B cell (primary cell): ENCODE results near the gene FAM107B. TPM values are rescaled to one million over a fixed set of nuclear protein-coding genes. Genes with fewer than 3 reads are reported as not detected.

Experiments
- ATAC-seq: fragments of 200-7000 bp; cut with Tn5 transposase; one replicate; pipeline ENCODE4 v1.10.0; 2021; ENCODE audit warnings: low read depth, mild to moderate bottlenecking, moderate number of reproducible peaks, moderate library complexity
- CTCF ChIA-PET: fragments of 350-600 bp; sonication (Branson Sonifier 250); formaldehyde crosslinking; loops from one replicate; lab custom pipeline; 2021; ENCODE audit warnings: antibody characterized with exemption, inconsistent platforms; lab: Charles Lee
- POLR2A ChIA-PET: fragments of 350-600 bp; sonication (Branson Sonifier 250); formaldehyde crosslinking; loops from one replicate; lab custom pipeline; 2021; ENCODE audit warnings: antibody characterized with exemption; lab: Charles Lee
- DNase-seq: peaks from one replicate; pipeline ENCODE4 v3.0.0; 2013
- H2AFZ ChIP-seq: 2 replicates; pipeline ENCODE4 v1.6.1; 2012; ENCODE audit warnings: mild to moderate bottlenecking, low read depth, low read length; ENCODE audit not compliant: insufficient read depth, poor library complexity, severe bottlenecking
- H3K27ac ChIP-seq, 2 donors: 1 replicate in 1 of 2; 2 replicates in 1 of 2; pipeline ENCODE4 v1.5.1; 2012 to 2013; ENCODE audit warnings: low read length in 2 of 2, mild to moderate bottlenecking in 2 of 2, moderate library complexity in 1 of 2
- H3K27me3 ChIP-seq, 4 experiments: fragments of 200-600 bp in 1 of 4; sonication (generic) in 1 of 4; replicated peaks in 1 of 4; 1 replicate in 2 of 4; 2 replicates in 2 of 4; pipeline versions ENCODE4 v1.6.1 to v1.7.0; 2013 to 2016; ENCODE audit warnings: low read length in 3 of 4, mild to moderate bottlenecking in 2 of 4, mixed read lengths in 1 of 4, moderate library complexity in 1 of 4; ENCODE audit not compliant: insufficient read depth in 4 of 4, control insufficient read depth in 3 of 4; ENCODE audit errors: control extremely low read depth in 1 of 4
- H3K36me3 ChIP-seq, 2 experiments: replicated peaks in 1 of 2; 1 replicate in 1 of 2; 2 replicates in 1 of 2; pipeline versions ENCODE4 v1.6.1 to v1.7.1; 2013; ENCODE audit warnings: low read length in 1 of 2; ENCODE audit not compliant: insufficient read depth in 2 of 2, control insufficient read depth in 1 of 2; ENCODE audit errors: control extremely low read depth in 1 of 2, extremely low read depth in 1 of 2
- H3K4me1 ChIP-seq, 2 donors: fragments of 200-600 bp in 1 of 2; sonication (generic) in 1 of 2; 1 replicate in 1 of 2; 2 replicates in 1 of 2; pipeline versions ENCODE4 v1.5.1 to v1.6.1; 2013 to 2017; ENCODE audit warnings: low read length in 2 of 2; ENCODE audit not compliant: control insufficient read depth in 2 of 2, insufficient read depth in 2 of 2
- H3K4me2 ChIP-seq: replicated peaks from 2 replicates; pipeline ENCODE3; 2012; ENCODE audit warnings: mild to moderate bottlenecking, low read depth, low read length; ENCODE audit not compliant: poor library complexity, severe bottlenecking
- H3K4me3 ChIP-seq, 5 experiments: fragments of 200-600 bp in 1 of 5; sonication (generic) in 1 of 5; 1 replicate in 3 of 5; 2 replicates in 2 of 5; pipeline versions ENCODE4 v1.5.1 to v1.7.0; 2011 to 2016; ENCODE audit warnings: low read length in 4 of 5, mild to moderate bottlenecking in 4 of 5, low read depth in 2 of 5, control low read depth in 1 of 5, moderate library complexity in 1 of 5; ENCODE audit not compliant: insufficient read depth in 1 of 5; ENCODE audit errors: control extremely low read depth in 1 of 5, extremely low read depth in 1 of 5
- H3K79me2 ChIP-seq: fragments of 200-600 bp; sonication (generic); one replicate; pipeline ENCODE4 v1.6.0; 2016; ENCODE audit warnings: low read length; ENCODE audit not compliant: control insufficient read depth, insufficient read depth
- H3K9ac ChIP-seq: fragments of 200-600 bp; sonication (generic); 2 replicates; pipeline ENCODE4 v1.6.1; 2017; ENCODE audit warnings: mild to moderate bottlenecking, low read length, moderate library complexity
- H3K9me3 ChIP-seq, 3 donors: one replicate each; pipeline versions ENCODE4 v1.6.1 to v1.7.1; 2013; ENCODE audit warnings: low read length in 2 of 3; ENCODE audit not compliant: control insufficient read depth in 2 of 3, insufficient read depth in 1 of 3; ENCODE audit errors: control extremely low read depth in 1 of 3
- H4K20me1 ChIP-seq: 2 replicates; pipeline ENCODE4 v1.6.0; 2012; ENCODE audit warnings: mild to moderate bottlenecking, low read length; ENCODE audit not compliant: insufficient read depth, control insufficient read depth, poor library complexity, severe bottlenecking
- H3K27ac Mint-ChIP-seq: one replicate; pipeline ENCODE4 v1.8.0; 2021; ENCODE audit warnings: mixed read lengths
- H3K27me3 Mint-ChIP-seq: one replicate; pipeline ENCODE4 v1.8.0; 2021; ENCODE audit warnings: mixed read lengths
- H3K4me1 Mint-ChIP-seq: one replicate; pipeline ENCODE4 v1.8.0; 2021; ENCODE audit warnings: mixed read lengths
- H3K4me3 Mint-ChIP-seq: one replicate; pipeline ENCODE4 v1.8.0; 2021; ENCODE audit warnings: mixed read lengths
- H3K9me3 Mint-ChIP-seq: one replicate; pipeline ENCODE4 v1.8.0; 2022; ENCODE audit warnings: mixed read lengths; ENCODE audit not compliant: insufficient read depth
- EZH2 ChIP-seq: IDR thresholded peaks from 2 replicates; pipeline ENCODE4 v1.6.1; 2012; ENCODE audit warnings: borderline replicate concordance, low read depth, mild to moderate bottlenecking, moderate library complexity, low read length; ENCODE audit not compliant: insufficient read depth, poor library complexity, severe bottlenecking
- WGBS: methylation state at CpG from one replicate; pipeline ENCODE4 v1.1.5; 2013; ENCODE audit warnings: missing lambda C conversion rate; ENCODE audit not compliant: insufficient coverage; 5-methylcytosine and 5-hydroxymethylcytosine counted together
- intact Hi-C: fragments of 100-400 bp; cut with micrococcal nuclease; formaldehyde crosslinking; loops from one replicate; pipeline ENCODE4 v1.10.0; 2022
- polyA plus RNA-seq: library from polyadenylated mRNA; depleted of rRNA; stranded (reverse); fragments of >200 nt; gene quantifications from 2 replicates; pipeline ENCODE4 v1.2.3, GENCODE V29; 2012
- total RNA-seq, 2 donors: library from RNA; stranded (reverse); fragments of 120-200 nt in 1 of 2; gene quantifications; 1 replicate in 1 of 2; 2 replicates in 1 of 2; pipeline versions ENCODE4 v1.2.3 to v1.2.4, GENCODE V29; 2013 to 2022
- TF ChIP-seq, protein P1 (sequence below): fragments of 200-600 bp; IDR thresholded peaks from one replicate; pipeline ENCODE4 v1.8.0; 2022; ENCODE audit warnings: antibody characterized with exemption, mild to moderate bottlenecking

FAM107B gene
- total and polyA plus RNA-seq, 2 donors (not counting 1 experiment from before 2014, with no cell fraction given) = 31.9 to 318 TPM

DNA sequence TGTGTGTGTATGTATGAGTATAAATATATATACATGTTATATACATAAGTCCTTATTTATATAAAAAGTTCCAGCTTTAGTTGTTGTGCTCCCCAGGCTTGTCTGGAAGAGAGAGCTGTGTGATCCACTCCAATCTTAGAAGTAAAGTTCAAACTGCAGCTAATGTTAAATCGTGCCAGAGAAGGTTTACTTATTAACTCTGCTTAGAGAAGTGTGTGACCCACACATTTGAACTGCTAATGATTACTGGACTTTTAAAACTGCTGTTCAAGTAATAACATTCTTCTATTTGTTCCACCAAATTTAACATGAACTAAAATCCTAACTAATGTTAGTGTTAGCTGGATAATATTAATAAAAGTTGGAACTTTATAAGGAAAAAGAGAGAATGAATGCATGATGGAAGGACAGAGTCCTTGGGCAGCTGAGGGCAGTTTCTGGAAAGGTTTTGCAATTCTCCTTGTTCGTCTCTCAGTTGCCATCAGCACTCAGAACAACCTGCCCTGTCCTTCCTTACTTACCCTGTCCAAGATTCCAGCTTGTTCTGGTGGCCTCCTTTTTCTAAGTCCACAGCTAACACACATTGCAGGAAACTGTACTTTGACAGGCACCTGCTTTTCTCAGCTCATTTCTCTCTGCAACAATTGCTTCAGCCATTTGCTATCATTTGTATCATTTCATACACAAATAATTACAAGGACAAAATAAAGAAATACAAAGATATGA, 162.6 kb downstream of the FAM107B start:
- H3K9ac ChIP-seq = no peak overlapping the region
- no peaks in the 10 kb centered on the region for H3K36me3 ChIP-seq
- TF ChIP-seq EZH2 = no peak
- TF ChIP-seq, protein P1, sequence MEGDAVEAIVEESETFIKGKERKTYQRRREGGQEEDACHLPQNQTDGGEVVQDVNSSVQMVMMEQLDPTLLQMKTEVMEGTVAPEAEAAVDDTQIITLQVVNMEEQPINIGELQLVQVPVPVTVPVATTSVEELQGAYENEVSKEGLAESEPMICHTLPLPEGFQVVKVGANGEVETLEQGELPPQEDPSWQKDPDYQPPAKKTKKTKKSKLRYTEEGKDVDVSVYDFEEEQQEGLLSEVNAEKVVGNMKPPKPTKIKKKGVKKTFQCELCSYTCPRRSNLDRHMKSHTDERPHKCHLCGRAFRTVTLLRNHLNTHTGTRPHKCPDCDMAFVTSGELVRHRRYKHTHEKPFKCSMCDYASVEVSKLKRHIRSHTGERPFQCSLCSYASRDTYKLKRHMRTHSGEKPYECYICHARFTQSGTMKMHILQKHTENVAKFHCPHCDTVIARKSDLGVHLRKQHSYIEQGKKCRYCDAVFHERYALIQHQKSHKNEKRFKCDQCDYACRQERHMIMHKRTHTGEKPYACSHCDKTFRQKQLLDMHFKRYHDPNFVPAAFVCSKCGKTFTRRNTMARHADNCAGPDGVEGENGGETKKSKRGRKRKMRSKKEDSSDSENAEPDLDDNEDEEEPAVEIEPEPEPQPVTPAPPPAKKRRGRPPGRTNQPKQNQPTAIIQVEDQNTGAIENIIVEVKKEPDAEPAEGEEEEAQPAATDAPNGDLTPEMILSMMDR = no peak
- no peaks in the 10 kb centered on the region for H4K20me1 ChIP-seq
- ChIA-PET CTCF (interaction anchor here (0.6 to 1.4 kb wide), 5 partner anchors 12 to 334 kb away, joined by 3 to 5 read pairs (median 4); no protein-coding TSS in a partner anchor), POLR2A (no interaction called here)
- Mint-ChIP-seq H3K4me3 (no peak overlapping the region), H3K4me1 (peaks cover 41% of the 10 kb centered on the region), H3K9me3 (no peaks in the 10 kb centered on the region), H3K27me3 (no peaks in the 10 kb centered on the region), H3K27ac (no peak overlapping the region)
- H3K27ac ChIP-seq = no peak overlapping the region
- WGBS = 0% methylated on average over 1 of the region's 2 CpGs
- H3K9me3 ChIP-seq = no peaks in the 10 kb centered on the region
- H3K79me2 ChIP-seq = no peaks in the 10 kb centered on the region
- no peak overlapping the region for H3K4me2 ChIP-seq
- intact Hi-C loops = no loop called here
- no peak overlapping the region for H2AFZ ChIP-seq
- no peak for ATAC-seq
- H3K4me1 ChIP-seq = peaks cover 34 to 36% of the 10 kb centered on the region in 2 donors
- no peak for DNase-seq
- no peak overlapping the region for H3K4me3 ChIP-seq
- H3K27me3 ChIP-seq = no peaks in the 10 kb centered on the region

DNA sequence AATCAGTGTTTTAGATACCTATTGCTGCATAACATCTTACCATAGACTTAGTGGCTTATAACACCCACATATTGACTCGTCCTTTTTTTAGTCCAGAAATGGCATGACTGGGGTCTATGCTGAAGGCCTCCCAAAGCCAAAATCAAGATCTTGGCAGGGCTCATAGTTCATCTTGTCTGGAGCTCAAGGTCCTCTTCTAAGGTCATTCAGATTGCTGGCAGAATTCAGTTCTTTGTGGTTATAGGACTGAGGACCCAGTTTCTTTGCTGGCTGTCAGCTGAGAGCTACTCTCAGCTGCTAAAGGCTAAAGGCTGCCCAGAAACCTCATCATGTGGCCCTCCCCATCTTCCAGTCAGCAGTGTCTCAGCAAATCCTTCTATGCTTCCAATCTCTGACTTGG, 165.5 kb downstream of the FAM107B start:
- H3K4me1 ChIP-seq = peaks cover 37 to 42% of the 10 kb centered on the region in 2 donors
- H3K9me3 Mint-ChIP-seq = no peaks in the 10 kb centered on the region

More for the DNA sequence above, 165.5 kb downstream of the FAM107B start:
- WGBS = 80% methylated on average over 1 of the region's 1 CpG
- H3K4me1 Mint-ChIP-seq = peaks cover 58% of the 10 kb centered on the region
- peak overlapping the region; percentile 52 to 60 for H3K27ac ChIP-seq
- peak overlapping the region; percentile 60 for H3K27ac Mint-ChIP-seq
- DNase-seq (no peak), ATAC-seq (no peak)
- no peaks in the 10 kb centered on the region for H3K79me2 ChIP-seq
- H3K4me2 ChIP-seq = peak overlapping the region; percentile 60
- H3K36me3 ChIP-seq = no peaks in the 10 kb centered on the region
- no peak overlapping the region for H3K9ac ChIP-seq
- no peaks in the 10 kb centered on the region for H4K20me1 ChIP-seq
- no peaks in the 10 kb centered on the region for H3K9me3 ChIP-seq
- H3K27me3 ChIP-seq = no peaks in the 10 kb centered on the region
- no peak overlapping the region for H2AFZ ChIP-seq
- ChIA-PET POLR2A (interaction anchor here (0.8 to 1.7 kb wide), 4 partner anchors 36 to 214 kb away, joined by 3 to 6 read pairs (median 4); no protein-coding TSS in a partner anchor), CTCF (interaction anchor here (1.1 to 2.5 kb wide), 5 partner anchors 11 to 214 kb away, joined by 3 to 13 read pairs (median 6); no protein-coding TSS in a partner anchor)
- H3K27me3 Mint-ChIP-seq = no peaks in the 10 kb centered on the region
- H3K4me3 ChIP-seq = peak overlapping the region in 1 of 5 experiments; percentile 32
- intact Hi-C loops = loop anchor here (2.0 kb wide), 1 partner anchor 344 kb away; no protein-coding TSS in a partner anchor
- H3K4me3 Mint-ChIP-seq = peak overlapping the region; percentile 75
- TF ChIP-seq EZH2 = no peak
- TF ChIP-seq, protein P1 = no peak
